ENCODE results near the gene MCC.

- no peak for TF ChIP-seq CTCF (conservative IDR thresholded peaks at IDR 0.05 in 1 of 2, IDR thresholded peaks at IDR 0.05 in 1 of 2; ENCODE audit: low read depth in 1 of 2, low read length in 2 of 2)
- no peak for TF ChIP-seq EZH2 (IDR thresholded peaks at IDR 0.05; ENCODE audit: low read length, missing control alignments)
Observed at GRCh38 chr5:113038136-113038535, 450.1 kb downstream of the MCC start.
